ENCODE data around the gene NFIX. TPM values are rescaled to one million over a fixed set of nuclear protein-coding genes. Genes with fewer than 3 reads are reported as not detected.

Gene NFIX
- total and polyA plus RNA-seq, 2 donors (not counting 1 experiment from before 2014, with no cell fraction given) = 0.69 to 5.6 TPM

- peaks cover 73% of the 10 kb centered on the region for H3K79me2 ChIP-seq (ENCODE audit: control insufficient read depth, insufficient read depth, low read length)
- H3K36me3 ChIP-seq (replicated peaks in 1 of 2; ENCODE audit: control extremely low read depth in 1 of 2, control insufficient read depth in 1 of 2, extremely low read depth in 1 of 2, insufficient read depth in 2 of 2, low read length in 1 of 2) = peaks cover 0 to 14% of the 10 kb centered on the region in 2 experiments
- intact Hi-C loops (cut with micrococcal nuclease) = loop anchor here (5.0 kb wide), 1 partner anchor 90 kb away; no protein-coding TSS in a partner anchor
- peaks cover 33% of the 10 kb centered on the region for H4K20me1 ChIP-seq (ENCODE audit: control insufficient read depth, insufficient read depth, low read length, poor library complexity, severe bottlenecking)
- Mint-ChIP-seq H3K4me3 (peak overlapping the region; percentile 99), H3K27me3 (no peaks in the 10 kb centered on the region), H3K9me3 (ENCODE audit: insufficient read depth) (no peaks in the 10 kb centered on the region), H3K27ac (peak overlapping the region; percentile 95), H3K4me1 (peaks cover 51% of the 10 kb centered on the region)
- no peak for TF ChIP-seq CTCF (IDR thresholded peaks at IDR 0.05)
- no peak for TF ChIP-seq EZH2 (IDR thresholded peaks at IDR 0.05; ENCODE audit: borderline replicate concordance, insufficient read depth, low read depth, low read length, poor library complexity, severe bottlenecking)
- DNase-seq = no peak
- CTCF ChIA-PET = interaction anchor here (0.6 to 3.2 kb wide), 12 partner anchors 12 to 957 kb away, joined by 3 to 31 read pairs (median 6); no protein-coding TSS in a partner anchor
- ATAC-seq (ENCODE audit: low read depth) = peak; percentile 10
- peak overlapping the region; percentile 47 to 81 for H3K27ac ChIP-seq (ENCODE audit: low read length in 2 of 2)
- H2AFZ ChIP-seq (ENCODE audit: insufficient read depth, low read depth, low read length, poor library complexity, severe bottlenecking) = peak overlapping the region; percentile 86
- peak overlapping the region; percentile 92 for H3K4me2 ChIP-seq (replicated peaks; ENCODE audit: low read depth, low read length, poor library complexity, severe bottlenecking)
- peak overlapping the region; percentile 93 for H3K9ac ChIP-seq (ENCODE audit: low read length)
- WGBS (ENCODE audit: insufficient coverage) = 8% methylated on average over 15 of the region's 20 CpGs
- POLR2A ChIA-PET = interaction anchor here (0.8 to 4.8 kb wide), 8 partner anchors 13 to 51 kb away, joined by 3 to 80 read pairs (median 22); partner anchors contain the start of genes IER2, LYL1 and STX10
- no peaks in the 10 kb centered on the region for H3K9me3 ChIP-seq (ENCODE audit: control extremely low read depth in 1 of 3, control insufficient read depth in 2 of 3, insufficient read depth in 1 of 3, low read length in 2 of 3)
- peak overlapping the region; percentile 77 to 97 (median 85) for H3K4me3 ChIP-seq (ENCODE audit: control extremely low read depth in 1 of 5, extremely low read depth in 1 of 5, insufficient read depth in 1 of 5, low read depth in 2 of 5, low read length in 4 of 5)
- peaks cover 26 to 46% of the 10 kb centered on the region in 2 donors for H3K4me1 ChIP-seq (ENCODE audit: control insufficient read depth in 2 of 2, insufficient read depth in 2 of 2, low read length in 2 of 2)
- no peaks in the 10 kb centered on the region for H3K27me3 ChIP-seq (replicated peaks in 1 of 4; ENCODE audit: control extremely low read depth in 1 of 4, control insufficient read depth in 3 of 4, insufficient read depth in 4 of 4, low read length in 3 of 4)
Observed at GRCh38 chr19:13117176-13117771, 122.0 kb downstream of the NFIX start.
